ENCODE results near the gene MRPL54.
A peak's percentile ranks its signal among the peaks of the same experiment; 100 is the strongest.

MRPL54 gene

DNA sequence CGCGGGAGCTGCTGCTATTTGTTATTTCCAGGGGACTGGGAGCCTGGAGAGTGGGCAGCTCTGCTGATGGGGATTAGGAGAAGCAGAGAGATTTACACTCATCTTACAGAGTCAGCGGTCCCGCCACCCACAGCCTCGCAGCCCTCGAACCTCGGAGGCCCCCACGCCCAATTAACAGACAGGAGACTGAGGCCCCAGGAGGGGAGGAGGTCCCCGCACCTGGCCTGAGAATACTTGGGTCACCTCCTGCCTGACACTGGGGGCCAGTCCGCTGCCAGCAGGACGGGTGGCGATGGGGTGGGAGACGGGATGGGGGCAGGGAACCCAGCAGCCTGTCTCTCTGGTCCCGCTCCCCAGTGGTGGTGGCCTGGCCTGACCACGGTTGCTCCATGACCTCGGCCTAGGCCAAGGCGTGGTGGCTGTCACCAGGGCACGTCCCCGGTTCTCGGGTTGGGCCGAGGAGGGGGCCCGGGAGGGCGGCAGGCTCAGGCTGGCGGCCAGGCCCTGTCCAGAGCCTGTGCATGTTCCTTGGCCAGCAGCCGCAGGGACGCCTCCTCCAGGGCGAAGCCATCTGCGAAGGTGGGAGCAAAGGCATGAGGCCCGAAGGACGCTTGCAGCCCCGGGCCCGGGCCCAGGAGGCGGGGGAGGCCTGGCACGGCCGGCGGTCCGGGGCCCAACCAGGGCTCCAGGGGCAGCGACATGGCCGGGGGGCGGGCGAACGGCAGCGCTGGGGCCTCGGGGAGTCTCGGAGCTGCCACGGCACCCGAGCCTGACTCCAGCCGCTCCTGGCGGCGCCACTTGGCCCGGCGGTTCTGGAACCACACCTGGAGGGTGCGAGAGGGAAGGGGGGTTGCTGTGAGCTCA is 7.9 kb downstream of the MRPL54 start:
- no peak for DNase-seq

- no peak for DNase-seq
These were observed 8.8 kb downstream of the MRPL54 start for GRCh38 chr19:3771000-3771905.

- DNase-seq = no peak
These were observed 9.5 kb downstream of the MRPL54 start, which contains the start of gene RAX2 for GRCh38 chr19:3771906-3772455. Gene RAX2 (minus strand): TSS chr19:3772228. CDS start chr19:3771742, 486 bp downstream.

GRCh38 chr19:3773814-3774515 is 11.5 kb downstream of the MRPL54 start:
- DNase-seq = no peak

GRCh38 chr19:3774621-3775373 is 12.3 kb downstream of the MRPL54 start:
- no peak for DNase-seq

DNA sequence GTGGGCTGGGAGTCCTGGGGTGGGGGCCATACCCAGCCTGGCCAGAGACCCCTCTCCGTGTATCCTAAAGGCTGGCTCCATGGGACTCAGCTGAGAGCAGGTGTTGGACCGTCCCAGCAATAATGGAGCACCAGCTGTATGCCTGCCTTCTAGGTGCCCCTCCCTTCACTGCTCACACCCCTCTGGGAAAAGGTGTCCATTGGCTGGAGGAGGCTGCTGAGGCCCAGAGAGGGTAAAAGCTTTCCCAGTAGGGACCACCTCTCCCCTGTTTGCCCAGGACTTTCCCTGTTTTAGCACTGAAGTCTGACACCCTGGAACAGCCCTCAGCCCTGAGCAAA is 12.9 kb downstream of the MRPL54 start:
- DNase-seq = no peak

GRCh38 chr19:3775831-3776230 is 13.3 kb downstream of the MRPL54 start:
- DNase-seq = no peak

GRCh38 chr19:3776479-3777040 is 14.1 kb downstream of the MRPL54 start:
- no peak for DNase-seq

DNA sequence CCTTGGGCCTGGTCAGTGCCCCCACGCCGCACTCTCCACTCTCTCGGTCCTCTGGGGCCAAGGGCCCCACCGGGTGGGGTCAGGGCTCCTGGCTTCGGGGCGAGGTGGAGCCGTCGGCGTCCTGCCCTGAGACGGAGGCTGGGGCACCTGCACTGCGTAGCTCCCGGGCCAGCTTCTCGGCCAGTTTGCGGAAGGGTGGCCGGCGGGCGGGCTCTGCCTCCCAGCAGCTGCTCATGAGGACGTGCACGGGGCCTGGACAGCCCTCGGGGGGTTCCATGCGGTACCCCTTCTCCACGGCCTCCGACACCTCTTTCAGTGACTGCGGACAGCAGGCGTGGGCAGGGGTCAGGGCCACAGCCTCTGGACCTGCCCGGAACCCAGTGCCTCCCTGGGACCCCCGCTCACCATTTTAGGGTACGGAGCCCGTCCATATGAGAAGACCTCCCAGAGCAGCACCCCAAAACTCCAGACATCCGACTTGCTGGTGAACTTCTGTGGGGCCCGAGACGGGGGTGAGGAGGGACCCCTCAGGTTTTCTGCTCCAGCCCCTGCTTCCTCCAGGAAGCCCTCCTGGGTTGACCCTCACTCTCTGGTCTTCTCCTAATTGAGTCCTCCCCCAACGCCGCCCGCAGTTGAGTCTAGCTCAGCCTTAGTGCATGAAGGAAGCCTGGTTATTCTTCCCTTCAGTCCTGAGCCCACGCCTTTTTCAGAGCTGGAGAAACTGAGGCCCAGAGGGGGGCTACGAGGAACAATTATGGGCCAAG is 15.8 kb downstream of the MRPL54 start:
- no peak for DNase-seq

GRCh38 chr19:3778899-3779723 is 16.6 kb downstream of the MRPL54 start:
- no peak for DNase-seq

DNA sequence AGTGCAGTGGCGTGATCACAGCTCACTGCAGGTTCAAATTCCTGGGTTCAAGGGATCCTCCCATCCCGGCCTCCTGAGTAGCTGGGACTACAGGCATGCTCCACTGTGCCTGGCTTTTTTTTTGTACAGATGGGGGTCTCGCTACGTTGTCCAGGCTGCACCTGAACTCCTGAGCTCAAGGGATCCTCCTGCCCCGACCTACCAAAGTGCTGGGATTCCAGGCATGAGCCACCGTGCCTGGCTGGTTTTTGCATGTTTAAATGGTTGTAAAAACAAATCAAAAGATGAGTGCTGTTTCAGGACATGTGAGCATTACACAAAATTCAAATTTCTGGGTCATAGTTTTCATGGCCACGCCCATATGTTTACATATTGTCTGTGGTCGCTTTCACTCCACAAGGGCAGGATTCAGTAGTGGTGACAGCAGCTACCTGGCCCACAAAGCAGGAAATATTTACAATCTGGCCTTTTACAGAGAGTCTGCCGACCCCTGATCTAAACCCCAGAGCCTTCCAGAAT is 18.4 kb downstream of the MRPL54 start:
- no peak for DNase-seq

GRCh38 chr19:3781603-3782002 is 19.1 kb downstream of the MRPL54 start:
- no peak for DNase-seq

- DNase-seq = no peak
These were observed 19.8 kb downstream of the MRPL54 start for GRCh38 chr19:3782330-3782729.

DNA sequence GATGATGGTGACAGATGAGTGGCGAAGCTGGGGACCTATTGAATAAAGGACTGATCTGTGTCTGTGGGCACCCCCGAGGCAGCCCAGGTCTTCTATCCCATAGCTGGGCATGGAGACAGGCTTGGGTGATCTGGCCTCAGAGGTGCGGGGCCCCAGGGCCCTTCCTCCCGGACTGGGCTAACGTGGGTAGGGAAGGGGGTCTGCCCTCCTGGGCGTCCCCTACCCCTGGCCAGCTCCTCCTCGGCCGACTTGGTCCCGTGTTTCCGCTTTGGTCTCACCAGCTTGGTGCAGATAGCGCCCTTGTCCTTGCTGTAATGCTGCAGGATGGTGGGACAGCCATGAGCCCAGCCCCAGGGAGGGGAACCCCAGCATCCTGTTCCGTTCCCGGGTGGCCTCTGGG is 20.4 kb downstream of the MRPL54 start:
- no peak for DNase-seq

- DNase-seq = no peak
These were observed 21.4 kb downstream of the MRPL54 start for GRCh38 chr19:3783660-3784584.

DNA sequence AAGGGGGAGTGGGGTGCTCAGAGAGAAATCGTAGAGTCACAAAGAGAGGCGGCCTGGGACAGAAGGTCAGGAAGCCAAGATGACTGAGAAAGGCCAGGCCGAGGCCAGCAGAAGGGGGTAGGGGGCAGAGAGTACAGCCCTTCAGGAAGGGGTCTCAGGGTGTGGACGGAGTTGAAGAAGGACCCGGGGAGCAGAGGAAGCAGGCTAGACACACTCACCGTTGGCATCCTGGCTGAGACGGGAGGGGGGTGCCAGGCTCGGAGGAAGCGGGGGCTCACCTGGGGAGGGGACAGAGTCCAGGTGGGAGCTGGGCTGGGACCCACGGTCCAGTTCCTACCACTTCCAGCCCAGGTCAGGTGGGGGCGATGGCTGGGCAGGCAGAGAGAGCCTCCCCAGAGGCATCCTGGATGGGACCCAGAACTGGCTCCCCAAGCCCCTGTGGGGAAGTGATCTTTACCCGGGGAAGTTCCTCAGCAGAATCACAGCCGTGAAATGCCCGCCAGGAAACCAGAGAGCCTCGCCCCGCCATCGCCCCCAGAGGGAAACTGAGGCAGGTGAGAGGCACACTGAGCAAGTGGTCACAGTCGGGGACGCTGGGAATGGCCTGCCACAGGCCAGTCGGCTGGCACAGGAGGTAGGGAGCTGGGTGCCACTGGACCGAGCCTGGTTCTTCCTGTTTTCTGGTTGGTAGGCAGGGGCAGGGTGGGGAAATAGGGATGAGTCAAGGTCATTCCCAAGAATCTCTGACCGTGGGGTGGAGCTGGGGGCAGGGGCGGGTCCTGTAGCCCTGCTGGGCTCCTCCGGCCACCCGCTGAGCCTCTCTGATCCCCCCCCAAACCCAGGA is 22.3 kb downstream of the MRPL54 start:
- DNase-seq = peak; percentile 67 to 90

- no peak for DNase-seq
These were observed 23.0 kb downstream of the MRPL54 start for GRCh38 chr19:3785451-3785937.

All from inflammatory macrophage treated with lipopolysaccharide for 1 hour (primary cell).